ENCODE data around the gene CLDND2.

Gene CLDND2

DNA sequence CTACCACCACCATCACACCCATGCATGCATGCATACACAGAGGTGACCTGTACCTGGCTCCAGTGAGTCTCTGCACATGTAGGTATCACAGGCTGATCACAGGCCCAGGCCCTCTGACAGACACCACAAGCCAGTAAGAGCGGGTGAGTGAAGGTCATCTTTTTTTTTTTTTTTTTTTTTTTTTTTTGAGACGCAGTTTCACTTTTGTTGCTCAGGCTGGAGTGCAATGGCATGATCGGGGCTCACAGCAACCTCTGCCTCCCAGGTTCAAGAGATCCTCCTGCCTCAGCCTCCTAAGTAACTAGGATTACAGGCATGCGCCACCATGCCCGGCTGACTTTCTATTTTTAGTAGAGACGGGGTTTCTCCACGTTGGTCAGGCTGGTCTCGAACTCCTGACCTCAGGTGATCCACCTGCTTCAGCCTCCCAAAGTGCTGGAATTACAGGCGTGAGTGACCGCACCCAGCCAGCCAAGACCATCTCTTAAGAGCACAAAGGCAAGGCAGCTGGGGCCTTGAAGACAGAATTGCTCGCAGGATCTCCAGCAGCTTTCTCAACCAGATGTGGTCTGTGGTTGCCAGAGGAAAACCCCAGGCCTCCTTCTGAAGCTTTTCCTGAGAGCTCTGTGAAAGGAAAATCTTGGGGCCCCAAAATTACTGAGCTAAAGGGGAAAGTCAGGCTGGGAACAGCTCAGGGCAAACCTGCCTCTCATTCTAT, 6.9 kb upstream of the CLDND2 start:
- DNase-seq (ENCODE audit: low read depth in 1 of 2, low spot score in 1 of 2) = peak in 1 of 2 experiments; percentile 76
- H3K4me3 ChIP-seq (replicated peaks; ENCODE audit: insufficient read depth, low read length) = no peak overlapping the region
- peak overlapping the region; percentile 40 for H3K27ac ChIP-seq (replicated peaks)
- H3K27me3 ChIP-seq (ENCODE audit: insufficient read depth, poor library complexity, severe bottlenecking) = no peaks in the 10 kb centered on the region
- TF ChIP-seq, protein P1, sequence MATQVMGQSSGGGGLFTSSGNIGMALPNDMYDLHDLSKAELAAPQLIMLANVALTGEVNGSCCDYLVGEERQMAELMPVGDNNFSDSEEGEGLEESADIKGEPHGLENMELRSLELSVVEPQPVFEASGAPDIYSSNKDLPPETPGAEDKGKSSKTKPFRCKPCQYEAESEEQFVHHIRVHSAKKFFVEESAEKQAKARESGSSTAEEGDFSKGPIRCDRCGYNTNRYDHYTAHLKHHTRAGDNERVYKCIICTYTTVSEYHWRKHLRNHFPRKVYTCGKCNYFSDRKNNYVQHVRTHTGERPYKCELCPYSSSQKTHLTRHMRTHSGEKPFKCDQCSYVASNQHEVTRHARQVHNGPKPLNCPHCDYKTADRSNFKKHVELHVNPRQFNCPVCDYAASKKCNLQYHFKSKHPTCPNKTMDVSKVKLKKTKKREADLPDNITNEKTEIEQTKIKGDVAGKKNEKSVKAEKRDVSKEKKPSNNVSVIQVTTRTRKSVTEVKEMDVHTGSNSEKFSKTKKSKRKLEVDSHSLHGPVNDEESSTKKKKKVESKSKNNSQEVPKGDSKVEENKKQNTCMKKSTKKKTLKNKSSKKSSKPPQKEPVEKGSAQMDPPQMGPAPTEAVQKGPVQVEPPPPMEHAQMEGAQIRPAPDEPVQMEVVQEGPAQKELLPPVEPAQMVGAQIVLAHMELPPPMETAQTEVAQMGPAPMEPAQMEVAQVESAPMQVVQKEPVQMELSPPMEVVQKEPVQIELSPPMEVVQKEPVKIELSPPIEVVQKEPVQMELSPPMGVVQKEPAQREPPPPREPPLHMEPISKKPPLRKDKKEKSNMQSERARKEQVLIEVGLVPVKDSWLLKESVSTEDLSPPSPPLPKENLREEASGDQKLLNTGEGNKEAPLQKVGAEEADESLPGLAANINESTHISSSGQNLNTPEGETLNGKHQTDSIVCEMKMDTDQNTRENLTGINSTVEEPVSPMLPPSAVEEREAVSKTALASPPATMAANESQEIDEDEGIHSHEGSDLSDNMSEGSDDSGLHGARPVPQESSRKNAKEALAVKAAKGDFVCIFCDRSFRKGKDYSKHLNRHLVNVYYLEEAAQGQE (IDR thresholded peaks at IDR 0.05; ENCODE audit: insufficient replicate concordance, low read depth) = no peak
- no peak for TF ChIP-seq SPI1 (IDR thresholded peaks at IDR 0.05; ENCODE audit: borderline replicate concordance, low read depth)
- TF ChIP-seq POLR2AphosphoS5 (IDR thresholded peaks at IDR 0.05; ENCODE audit: low read depth) = 0 out of 2 replicates have a peak, but pooled peaks have one; percentile 21
- TF ChIP-seq GABPA (IDR thresholded peaks at IDR 0.05; ENCODE audit: low read depth) = no peak

DNA sequence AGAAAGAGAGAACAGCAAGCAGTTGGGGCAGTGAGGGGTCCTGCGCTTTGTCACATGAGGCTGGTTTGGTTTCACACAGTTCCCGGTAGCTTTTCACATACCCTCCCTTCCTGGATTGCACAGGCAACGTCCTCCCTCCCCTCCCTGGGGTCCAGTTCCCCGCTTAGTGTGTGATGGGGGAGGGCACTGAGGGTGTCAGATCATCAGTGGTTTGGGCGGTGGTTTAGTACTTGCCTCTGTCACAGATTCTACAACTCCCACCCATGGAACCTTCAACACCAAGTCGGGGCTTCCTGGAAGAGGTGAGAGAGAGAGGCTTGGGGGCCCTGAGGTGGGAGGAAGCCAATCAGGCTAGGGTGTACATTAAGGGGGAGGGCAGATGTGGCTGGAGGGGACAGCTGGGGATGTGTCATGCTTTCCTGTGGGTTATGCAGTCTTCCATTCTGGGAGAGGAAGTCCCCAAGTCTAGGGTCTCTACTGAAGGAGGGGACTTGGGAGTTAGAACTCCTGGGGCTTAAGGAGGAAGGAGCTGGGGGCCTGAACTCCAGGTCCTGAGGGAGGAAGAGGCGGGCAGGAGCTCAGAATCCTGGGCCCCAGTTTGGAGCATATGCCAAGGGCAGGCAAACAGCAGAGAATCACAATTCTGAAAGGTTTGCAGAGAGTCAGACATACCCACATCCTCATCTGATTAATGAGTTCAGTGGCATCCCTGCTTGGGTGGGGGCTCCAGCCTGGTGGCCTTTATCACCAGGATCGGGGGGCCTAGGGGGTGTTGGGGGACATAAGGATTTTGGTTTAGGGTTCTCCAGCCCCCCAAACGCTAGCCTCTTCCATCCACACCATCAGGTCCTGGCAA, 4.1 kb upstream of the CLDND2 start, which contains the start of gene NKG7:
Gene NKG7, minus strand, starts transcription at position 6 of the 856 bp plus-strand sequence. CDS start 119 bp downstream, outside the sequence.
- Histone ChIP-seq H3K4me3 (replicated peaks; ENCODE audit: insufficient read depth, low read length) (peak within 1 kb of the TSS; percentile 12), H3K27me3 (ENCODE audit: insufficient read depth, poor library complexity, severe bottlenecking) (no peaks in the 10 kb centered on the region), H3K27ac (replicated peaks) (peak within 1 kb of the TSS; percentile 80)
- TF ChIP-seq POLR2AphosphoS5 (IDR thresholded peaks at IDR 0.05; ENCODE audit: low read depth) (0 out of 2 replicates have a peak, but pooled peaks have one; percentile 43), SPI1 (IDR thresholded peaks at IDR 0.05; ENCODE audit: borderline replicate concordance, low read depth) (peak; percentile 82), GABPA (IDR thresholded peaks at IDR 0.05; ENCODE audit: low read depth) (no peak)
- TF ChIP-seq, protein P1 (IDR thresholded peaks at IDR 0.05; ENCODE audit: insufficient replicate concordance, low read depth) = no peak
- TF ChIP-seq, protein P2, sequence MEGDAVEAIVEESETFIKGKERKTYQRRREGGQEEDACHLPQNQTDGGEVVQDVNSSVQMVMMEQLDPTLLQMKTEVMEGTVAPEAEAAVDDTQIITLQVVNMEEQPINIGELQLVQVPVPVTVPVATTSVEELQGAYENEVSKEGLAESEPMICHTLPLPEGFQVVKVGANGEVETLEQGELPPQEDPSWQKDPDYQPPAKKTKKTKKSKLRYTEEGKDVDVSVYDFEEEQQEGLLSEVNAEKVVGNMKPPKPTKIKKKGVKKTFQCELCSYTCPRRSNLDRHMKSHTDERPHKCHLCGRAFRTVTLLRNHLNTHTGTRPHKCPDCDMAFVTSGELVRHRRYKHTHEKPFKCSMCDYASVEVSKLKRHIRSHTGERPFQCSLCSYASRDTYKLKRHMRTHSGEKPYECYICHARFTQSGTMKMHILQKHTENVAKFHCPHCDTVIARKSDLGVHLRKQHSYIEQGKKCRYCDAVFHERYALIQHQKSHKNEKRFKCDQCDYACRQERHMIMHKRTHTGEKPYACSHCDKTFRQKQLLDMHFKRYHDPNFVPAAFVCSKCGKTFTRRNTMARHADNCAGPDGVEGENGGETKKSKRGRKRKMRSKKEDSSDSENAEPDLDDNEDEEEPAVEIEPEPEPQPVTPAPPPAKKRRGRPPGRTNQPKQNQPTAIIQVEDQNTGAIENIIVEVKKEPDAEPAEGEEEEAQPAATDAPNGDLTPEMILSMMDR (IDR thresholded peaks at IDR 0.05; ENCODE audit: insufficient read depth, low read length) = no peak
- peak; percentile 88 to 92 for DNase-seq (ENCODE audit: low read depth in 1 of 2, low spot score in 1 of 2)

DNA sequence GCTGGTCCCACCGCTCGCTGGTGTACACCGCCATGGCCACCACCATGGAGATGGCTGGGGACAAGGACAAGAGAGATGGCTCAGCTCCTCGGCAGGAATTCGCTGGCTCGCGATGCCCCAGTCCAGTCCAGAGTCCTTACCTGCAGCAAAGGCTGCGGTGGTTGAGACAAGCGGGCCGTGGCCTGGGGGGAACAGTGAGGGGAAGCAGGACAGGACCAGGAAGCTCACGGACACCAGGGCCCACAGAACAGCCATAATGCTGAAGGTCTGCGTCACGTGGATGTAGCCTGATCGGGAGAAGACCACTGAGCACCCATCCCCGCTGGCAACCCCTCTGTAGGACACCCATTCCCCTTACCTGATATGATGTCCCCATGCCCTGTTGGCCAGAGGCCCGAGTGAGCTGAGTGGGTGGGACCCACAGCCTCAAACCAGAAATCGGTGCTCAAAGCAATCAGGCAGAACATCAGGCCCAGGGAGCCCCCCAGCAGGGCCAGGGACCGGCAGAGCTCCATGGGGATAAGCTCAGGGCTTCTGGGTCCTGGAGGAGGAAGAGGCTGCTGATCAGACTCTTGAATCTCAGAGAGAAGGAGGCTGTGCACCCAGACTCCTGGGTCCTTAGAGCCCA, 3.3 kb upstream of the CLDND2 start:
- no peak for TF ChIP-seq POLR2AphosphoS5 (IDR thresholded peaks at IDR 0.05; ENCODE audit: low read depth)
- DNase-seq (ENCODE audit: low read depth in 1 of 2, low spot score in 1 of 2) = no peak
- H3K27ac ChIP-seq (replicated peaks) = peak overlapping the region; percentile 80
- peak overlapping the region; percentile 12 for H3K4me3 ChIP-seq (replicated peaks; ENCODE audit: insufficient read depth, low read length)
- H3K27me3 ChIP-seq (ENCODE audit: insufficient read depth, poor library complexity, severe bottlenecking) = no peaks in the 10 kb centered on the region

DNA sequence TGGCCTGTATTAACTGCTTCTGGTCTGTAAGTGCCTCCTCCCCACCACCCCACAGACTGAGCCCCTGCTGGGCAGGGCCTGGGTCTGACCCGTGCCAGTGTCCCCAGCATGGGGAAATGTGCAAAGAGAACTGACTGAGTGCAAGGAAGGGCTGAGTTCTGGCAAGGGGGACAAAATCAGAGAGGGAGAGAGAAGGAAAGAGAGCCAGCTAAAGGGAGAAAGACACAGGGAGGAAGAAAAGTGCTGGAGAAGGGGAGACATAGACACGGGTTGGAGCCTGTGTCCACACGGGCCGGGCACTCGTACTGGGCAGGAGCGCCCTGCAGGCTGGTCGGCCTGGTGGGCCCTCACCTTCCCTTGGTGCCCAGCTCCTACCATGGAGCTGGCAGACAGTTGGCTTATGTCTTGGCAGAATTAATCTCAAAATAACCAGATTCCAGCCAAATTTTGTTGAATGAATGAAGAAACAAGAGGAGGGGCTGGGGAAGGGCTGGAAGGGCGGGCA, 2.4 kb upstream of the CLDND2 start:
- Histone ChIP-seq H3K4me3 (replicated peaks; ENCODE audit: insufficient read depth, low read length) (no peak overlapping the region), H3K27me3 (ENCODE audit: insufficient read depth, poor library complexity, severe bottlenecking) (no peaks in the 10 kb centered on the region), H3K27ac (replicated peaks) (peak overlapping the region; percentile 80; the same call in 1 of the 2 replicates)
- TF ChIP-seq, protein P1 (IDR thresholded peaks at IDR 0.05; ENCODE audit: insufficient replicate concordance, low read depth) = no peak
- no peak for TF ChIP-seq POLR2AphosphoS5 (IDR thresholded peaks at IDR 0.05; ENCODE audit: low read depth)
- no peak for TF ChIP-seq SPI1 (IDR thresholded peaks at IDR 0.05; ENCODE audit: borderline replicate concordance, low read depth)
- TF ChIP-seq GABPA (IDR thresholded peaks at IDR 0.05; ENCODE audit: low read depth) = no peak
- TF ChIP-seq, protein P2 (IDR thresholded peaks at IDR 0.05; ENCODE audit: insufficient read depth, low read length) = no peak
- DNase-seq (ENCODE audit: low read depth in 1 of 2, low spot score in 1 of 2) = no peak
